Stimulated activated CD4-positive, alpha-beta T cell treated with anti-CD3 and anti-CD28 coated beads, Interleukin-15, amount 100 ng/mL, for 24 hours (primary cell): ENCODE measurements around the gene PLPP4.

Experiments
- DNase-seq: peaks from one replicate; pipeline ENCODE4 v3.0.0-alpha.2; 2020

PLPP4 gene

GRCh38 chr10:120527691-120528090, 70.7 kb downstream of the PLPP4 start:
- DNase-seq: no peak

GRCh38 chr10:120530699-120531098, 73.7 kb downstream of the PLPP4 start:
- no peak for DNase-seq

- no peak for DNase-seq
These were observed 81.1 kb downstream of the PLPP4 start for GRCh38 chr10:120538091-120538490.

GRCh38 chr10:120539076-120539475, 82.0 kb downstream of the PLPP4 start:
- no peak for DNase-seq

GRCh38 chr10:120540486-120540885, 83.5 kb downstream of the PLPP4 start:
- no peak for DNase-seq

- DNase-seq: no peak
These were observed 85.0 kb downstream of the PLPP4 start for GRCh38 chr10:120541984-120542383.

GRCh38 chr10:120542591-120542990, 85.6 kb downstream of the PLPP4 start:
- DNase-seq: no peak

GRCh38 chr10:120543291-120543690, 86.3 kb downstream of the PLPP4 start:
- no peak for DNase-seq

- DNase-seq: no peak
These were observed 91.2 kb downstream of the PLPP4 start for GRCh38 chr10:120548210-120548609.

- DNase-seq: no peak
These were observed 95.2 kb downstream of the PLPP4 start for GRCh38 chr10:120552262-120552661.

GRCh38 chr10:120553911-120554310, 96.9 kb downstream of the PLPP4 start:
- DNase-seq: no peak

- no peak for DNase-seq
These were observed 98.4 kb downstream of the PLPP4 start for GRCh38 chr10:120555436-120555835.

- no peak for DNase-seq
These were observed 99.0 kb downstream of the PLPP4 start for GRCh38 chr10:120555842-120556532.

- no peak for DNase-seq
These were observed 100.3 kb downstream of the PLPP4 start for GRCh38 chr10:120557311-120557710.

GRCh38 chr10:120559800-120560199, 102.8 kb downstream of the PLPP4 start:
- DNase-seq: no peak

- no peak for DNase-seq
These were observed 105.9 kb downstream of the PLPP4 start for GRCh38 chr10:120562956-120563355.

- DNase-seq: no peak
These were observed 113.4 kb downstream of the PLPP4 start for GRCh38 chr10:120570418-120570817.

- no peak for DNase-seq
These were observed 114.2 kb downstream of the PLPP4 start for GRCh38 chr10:120571266-120571665.

GRCh38 chr10:120572307-120572706, 115.3 kb downstream of the PLPP4 start:
- no peak for DNase-seq

- DNase-seq: no peak
These were observed 116.3 kb downstream of the PLPP4 start for GRCh38 chr10:120573355-120573754.

- no peak for DNase-seq
These were observed 118.0 kb downstream of the PLPP4 start for GRCh38 chr10:120574981-120575380.

- no peak for DNase-seq
These were observed 118.4 kb downstream of the PLPP4 start for GRCh38 chr10:120575411-120575810.

- no peak for DNase-seq
These were observed 121.1 kb downstream of the PLPP4 start for GRCh38 chr10:120578134-120578533.

- DNase-seq: no peak
These were observed 121.9 kb downstream of the PLPP4 start for GRCh38 chr10:120578890-120579289.
